GM18511 (cell line): ENCODE measurements around the gene GLRA2.

Experiments
- ATAC-seq: cut with Tn5 transposase; IDR thresholded peaks from one replicate; pipeline ENCODE4 v1.9.1; 2021; ENCODE audit warnings: mild to moderate bottlenecking, moderate library complexity; ENCODE audit not compliant: unreplicated experiment

GLRA2 gene

GRCh38 chrX:14529290-14529989 is at the start of gene GLRA2:
Gene GLRA2, plus strand, starts transcription at chrX:14529536. Its CDS starts 522 bp downstream, at chrX:14530058.
- ATAC-seq = no peak

- no peak for ATAC-seq
Measured at GRCh38 chrX:14489437-14489836, 39.9 kb upstream of the GLRA2 start.

GRCh38 chrX:14491689-14492088 is 37.6 kb upstream of the GLRA2 start:
- ATAC-seq = no peak

- peak; percentile 44 for ATAC-seq
Measured at GRCh38 chrX:14496674-14497073, 32.7 kb upstream of the GLRA2 start.

GRCh38 chrX:14497184-14497666 is 32.1 kb upstream of the GLRA2 start:
- ATAC-seq = peak; percentile 73

- ATAC-seq = no peak
Measured at GRCh38 chrX:14501327-14501726, 28.0 kb upstream of the GLRA2 start.

GRCh38 chrX:14504960-14505538 is 24.3 kb upstream of the GLRA2 start:
- ATAC-seq = no peak

- ATAC-seq = no peak
Measured at GRCh38 chrX:14505648-14506047, 23.7 kb upstream of the GLRA2 start.

GRCh38 chrX:14506866-14507265 is 22.5 kb upstream of the GLRA2 start:
- no peak for ATAC-seq

GRCh38 chrX:14508025-14508690 is 21.2 kb upstream of the GLRA2 start:
- ATAC-seq = no peak

- no peak for ATAC-seq
Measured at GRCh38 chrX:14509325-14510057, 19.8 kb upstream of the GLRA2 start.

GRCh38 chrX:14528629-14529289 is 577 bp upstream of the GLRA2 start:
- ATAC-seq = no peak

GRCh38 chrX:14533867-14534266 is 4.5 kb downstream of the GLRA2 start:
- ATAC-seq = no peak

- no peak for ATAC-seq
Measured at GRCh38 chrX:14546190-14546589, 16.9 kb downstream of the GLRA2 start.

GRCh38 chrX:14554131-14554715 is 24.9 kb downstream of the GLRA2 start:
- ATAC-seq = no peak

- no peak for ATAC-seq
Measured at GRCh38 chrX:14564058-14564457, 34.7 kb downstream of the GLRA2 start.

GRCh38 chrX:14573161-14573560 is 43.8 kb downstream of the GLRA2 start:
- ATAC-seq = no peak

- ATAC-seq = no peak
Measured at GRCh38 chrX:14581081-14581480, 51.7 kb downstream of the GLRA2 start.

- ATAC-seq = no peak
Measured at GRCh38 chrX:14584548-14584947, 55.2 kb downstream of the GLRA2 start.

- ATAC-seq = no peak
Measured at GRCh38 chrX:14590216-14590615, 60.9 kb downstream of the GLRA2 start.
